22Rv1 (cell line): Measurements from ENCODE around the gene GPRC5C.

Source experiments
- H3K27ac ChIP-seq: fragments of 450-650 bp; 2 replicates; pipeline ENCODE4 v1.5.1; 2017
- ZFX ChIP-seq: fragments of 450-650 bp; IDR thresholded peaks from 2 replicates; pipeline ENCODE4 v1.6.1; 2017; ENCODE audit warnings: antibody characterized with exemption, borderline replicate concordance
- TF ChIP-seq, protein P1 (sequence below): fragments of 450-650 bp; IDR thresholded peaks from 2 replicates; pipeline ENCODE4 v1.5.1; 2017; ENCODE audit warnings: mild to moderate bottlenecking

Gene GPRC5C

DNA sequence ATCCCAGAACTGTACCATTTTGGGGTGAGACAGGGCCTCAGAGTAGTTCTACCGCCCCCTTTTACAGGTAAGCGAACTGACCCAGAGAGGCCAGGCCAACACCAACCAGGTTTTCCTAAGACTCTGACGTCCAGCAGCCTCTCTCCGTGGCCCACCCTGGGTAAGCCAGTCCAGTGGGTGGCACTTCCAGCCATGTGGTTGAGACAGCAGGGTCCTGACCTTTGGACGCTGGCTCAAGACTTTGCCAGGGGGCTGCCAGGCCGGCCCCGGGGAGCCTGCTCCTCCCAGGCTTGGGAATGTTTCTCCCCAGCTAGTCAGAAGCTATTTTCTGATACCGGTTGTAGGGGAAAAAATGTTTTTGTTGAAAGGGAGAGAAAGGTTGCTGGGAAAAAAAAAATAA lies 16.9 kb downstream of the GPRC5C start:
- TF ChIP-seq, protein P1, sequence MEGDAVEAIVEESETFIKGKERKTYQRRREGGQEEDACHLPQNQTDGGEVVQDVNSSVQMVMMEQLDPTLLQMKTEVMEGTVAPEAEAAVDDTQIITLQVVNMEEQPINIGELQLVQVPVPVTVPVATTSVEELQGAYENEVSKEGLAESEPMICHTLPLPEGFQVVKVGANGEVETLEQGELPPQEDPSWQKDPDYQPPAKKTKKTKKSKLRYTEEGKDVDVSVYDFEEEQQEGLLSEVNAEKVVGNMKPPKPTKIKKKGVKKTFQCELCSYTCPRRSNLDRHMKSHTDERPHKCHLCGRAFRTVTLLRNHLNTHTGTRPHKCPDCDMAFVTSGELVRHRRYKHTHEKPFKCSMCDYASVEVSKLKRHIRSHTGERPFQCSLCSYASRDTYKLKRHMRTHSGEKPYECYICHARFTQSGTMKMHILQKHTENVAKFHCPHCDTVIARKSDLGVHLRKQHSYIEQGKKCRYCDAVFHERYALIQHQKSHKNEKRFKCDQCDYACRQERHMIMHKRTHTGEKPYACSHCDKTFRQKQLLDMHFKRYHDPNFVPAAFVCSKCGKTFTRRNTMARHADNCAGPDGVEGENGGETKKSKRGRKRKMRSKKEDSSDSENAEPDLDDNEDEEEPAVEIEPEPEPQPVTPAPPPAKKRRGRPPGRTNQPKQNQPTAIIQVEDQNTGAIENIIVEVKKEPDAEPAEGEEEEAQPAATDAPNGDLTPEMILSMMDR: no peak
- TF ChIP-seq ZFX: no peak
- H3K27ac ChIP-seq: no peak overlapping the region

- H3K27ac ChIP-seq: no peak overlapping the region
- TF ChIP-seq, protein P1: no peak
- no peak for TF ChIP-seq ZFX
These were observed 17.4 kb downstream of the GPRC5C start for GRCh38 chr17:74449306-74449705.

DNA sequence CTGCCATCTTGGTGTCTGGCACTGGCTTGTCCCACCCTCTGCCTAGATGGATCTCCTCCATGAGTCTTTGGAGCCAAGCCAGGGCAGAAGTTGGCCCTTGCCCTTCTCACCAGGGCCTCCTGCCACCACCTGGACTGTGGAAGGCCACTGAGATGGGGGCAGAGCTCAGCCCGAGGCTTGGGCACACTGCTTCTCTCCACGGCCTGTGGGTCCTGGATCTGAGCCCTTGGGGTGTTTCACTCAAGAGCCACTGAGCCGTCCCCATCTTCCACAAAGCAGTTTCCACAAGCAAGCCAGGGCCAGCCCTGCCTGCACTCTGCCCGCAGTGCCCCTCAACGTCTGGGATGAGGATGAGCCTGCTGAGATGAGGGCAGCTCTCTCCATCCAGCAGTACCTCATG lies 17.9 kb downstream of the GPRC5C start:
- no peak overlapping the region for H3K27ac ChIP-seq
- no peak for TF ChIP-seq ZFX
- TF ChIP-seq, protein P1: no peak

DNA sequence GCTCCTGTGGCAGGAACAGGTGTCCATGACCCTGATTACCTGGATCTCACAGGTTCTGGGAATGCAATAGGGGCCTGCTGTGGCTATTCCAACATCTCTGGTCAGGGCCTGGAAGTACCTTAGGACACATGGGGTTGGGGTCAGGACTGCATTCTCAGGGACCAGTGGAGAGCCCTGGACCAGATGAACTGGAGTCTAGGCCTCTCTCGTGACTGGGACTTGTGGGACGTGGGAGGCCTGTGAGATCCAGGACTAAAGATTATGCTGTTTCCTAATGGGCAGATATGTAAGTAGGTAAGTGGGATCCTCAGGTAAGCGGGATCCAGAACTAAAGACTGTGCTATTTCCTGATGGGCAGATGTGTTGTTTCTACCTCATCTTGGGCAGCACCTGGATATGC lies 18.3 kb downstream of the GPRC5C start:
- TF ChIP-seq ZFX: no peak
- TF ChIP-seq, protein P1: no peak
- no peak overlapping the region for H3K27ac ChIP-seq

DNA sequence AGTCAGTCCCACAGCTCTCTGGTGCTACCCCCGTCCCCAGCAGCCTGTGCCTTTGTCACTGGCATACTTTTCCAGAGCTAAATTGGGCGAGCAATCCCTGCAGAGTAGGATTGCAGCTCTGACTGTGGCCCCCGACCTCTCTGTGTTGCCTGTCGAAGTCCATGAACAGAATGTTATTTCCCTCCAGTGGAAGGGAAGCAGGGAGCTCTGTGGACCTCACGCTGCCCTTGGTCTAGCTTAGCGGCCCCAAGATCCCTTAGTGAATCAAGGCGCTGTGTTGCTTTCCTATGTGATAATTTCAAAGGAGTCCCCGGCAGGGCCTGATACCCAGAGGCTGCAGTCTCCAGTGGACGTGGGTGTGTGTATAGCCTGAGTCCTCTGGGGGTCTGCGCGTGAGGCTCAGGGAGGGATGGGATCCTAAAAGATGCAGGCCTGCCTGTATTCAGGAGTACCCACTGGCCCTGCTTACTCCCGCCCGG lies 19.1 kb downstream of the GPRC5C start:
- TF ChIP-seq, protein P1: no peak
- no peak for TF ChIP-seq ZFX
- H3K27ac ChIP-seq: no peak overlapping the region

GRCh38 chr17:74451557-74451956 lies 19.7 kb downstream of the GPRC5C start:
- no peak overlapping the region for H3K27ac ChIP-seq
- TF ChIP-seq, protein P1: no peak
- no peak for TF ChIP-seq ZFX

- H3K27ac ChIP-seq: no peak overlapping the region
- no peak for TF ChIP-seq ZFX
- TF ChIP-seq, protein P1: no peak
These were observed 20.3 kb downstream of the GPRC5C start for GRCh38 chr17:74452033-74452840.
